RKO (cell line): Measurements from ENCODE around the gene ACAA2.

Experiments
- DNase-seq: peaks from one replicate; pipeline ENCODE4 v3.0.0-alpha.2; 2016; ENCODE audit warnings: low spot score

The ACAA2 gene

DNA sequence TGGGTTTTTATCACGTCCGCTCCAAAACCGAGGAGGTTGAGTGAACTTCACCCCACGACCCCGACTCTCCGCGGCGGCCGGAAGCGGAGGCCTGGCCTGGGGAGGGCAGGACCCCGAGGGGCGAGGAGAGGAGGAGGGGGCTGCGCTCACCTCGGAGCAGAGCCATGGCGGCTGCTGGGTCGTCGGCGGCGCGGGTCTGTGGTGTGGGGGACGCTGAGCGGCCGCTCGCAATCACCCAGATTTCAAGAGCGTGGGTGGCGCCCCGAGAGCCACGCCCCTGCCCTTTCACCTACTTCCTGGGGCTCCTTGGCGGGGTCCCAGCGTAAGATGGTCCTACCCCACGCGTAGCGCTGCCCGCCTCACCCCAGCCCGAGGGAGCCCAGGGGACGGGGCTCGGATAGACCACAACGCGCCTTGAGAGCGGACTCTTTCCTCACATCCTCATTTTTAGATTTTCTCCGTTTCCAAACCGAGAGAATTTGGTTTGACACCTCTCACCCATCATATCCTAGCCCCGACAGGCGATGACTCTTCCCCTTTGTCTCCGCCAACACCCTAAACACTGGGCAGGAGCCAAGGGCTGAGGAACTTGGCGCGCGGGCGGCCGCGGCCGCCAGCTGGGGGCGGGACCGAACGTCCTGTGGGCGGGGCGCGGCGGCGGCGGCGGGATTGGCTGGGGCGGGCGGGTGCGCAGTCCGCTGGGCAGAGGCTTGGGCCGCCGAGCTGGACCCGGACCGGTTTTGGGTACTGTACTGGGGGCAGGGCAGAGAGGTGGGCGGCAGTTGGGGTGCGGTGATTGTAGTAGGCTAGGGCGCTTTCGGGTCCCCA, at the start of gene ACAA2:
Gene ACAA2, minus strand, starts transcription at position 215 of the 828 bp plus-strand sequence. Its CDS starts 49 bp downstream, at position 166.
- peak; percentile 91 for DNase-seq

- DNase-seq = no peak
Measured at GRCh38 chr18:49862656-49863385, 49.5 kb upstream of the ACAA2 start.

- DNase-seq = peak; percentile 26
Measured at GRCh38 chr18:49861659-49862058, 48.3 kb upstream of the ACAA2 start.

- DNase-seq = no peak
Measured at GRCh38 chr18:49859725-49860124, 46.4 kb upstream of the ACAA2 start.

GRCh38 chr18:49859021-49859359, 45.7 kb upstream of the ACAA2 start:
- no peak for DNase-seq

DNA sequence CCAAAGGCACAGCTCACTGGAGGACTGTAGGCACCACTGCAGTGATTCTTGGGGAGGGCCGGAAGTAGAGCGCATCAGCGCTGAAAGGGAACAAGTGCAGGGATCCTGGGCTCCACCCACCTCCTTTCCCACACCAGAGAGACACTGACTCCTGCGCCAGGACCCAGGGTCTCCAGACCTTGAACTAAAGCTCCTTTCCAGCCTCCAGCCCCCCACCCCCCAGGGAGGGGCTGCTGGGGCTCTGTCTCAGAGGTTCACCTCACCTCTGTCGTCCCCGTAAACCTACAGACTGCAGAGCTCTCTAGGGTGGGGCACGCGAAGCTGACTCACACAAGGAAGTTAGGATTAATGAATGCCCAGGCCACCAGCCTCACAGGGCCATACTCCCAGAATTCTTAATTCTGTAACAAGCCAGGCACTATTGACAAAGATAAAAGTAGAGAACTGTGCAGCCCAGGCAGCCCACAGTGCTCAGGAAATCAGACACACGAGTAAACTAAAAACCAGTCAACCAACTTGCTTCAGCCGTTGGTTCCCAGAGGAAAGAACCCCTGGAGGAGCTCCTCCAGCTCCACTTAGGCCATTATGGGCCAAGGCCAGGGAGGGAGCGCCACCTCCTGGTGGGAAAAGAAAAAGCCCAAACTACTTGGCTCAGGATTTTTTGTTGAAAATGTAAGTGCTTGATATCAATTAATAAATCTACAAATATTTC, 45.1 kb upstream of the ACAA2 start:
- DNase-seq = peak; percentile 61

DNA sequence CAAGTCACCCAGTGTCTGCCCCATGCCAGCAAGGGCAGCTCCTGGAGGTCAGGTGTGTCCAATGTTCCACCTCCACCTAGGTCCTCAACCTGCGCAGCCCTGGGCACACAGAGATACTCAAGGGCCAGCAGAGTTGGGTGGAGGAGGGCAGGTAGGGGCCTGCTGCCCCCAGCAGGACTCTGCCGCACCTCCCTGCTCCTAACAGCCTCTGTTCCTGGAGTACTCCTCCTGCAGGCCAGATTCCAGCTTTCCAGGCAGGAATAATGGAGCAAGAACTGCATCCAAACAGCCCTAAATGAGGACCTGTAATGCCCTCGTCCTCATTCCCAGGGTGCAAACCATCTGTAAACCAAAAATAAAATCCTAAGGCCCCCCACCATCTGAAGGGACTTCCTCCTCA, 44.4 kb upstream of the ACAA2 start:
- DNase-seq = no peak

GRCh38 chr18:49856496-49856895, 43.2 kb upstream of the ACAA2 start:
- DNase-seq = no peak

- no peak for DNase-seq
Measured at GRCh38 chr18:49855711-49856415, 42.5 kb upstream of the ACAA2 start.

- DNase-seq = no peak
Measured at GRCh38 chr18:49854681-49855080, 41.3 kb upstream of the ACAA2 start.

DNA sequence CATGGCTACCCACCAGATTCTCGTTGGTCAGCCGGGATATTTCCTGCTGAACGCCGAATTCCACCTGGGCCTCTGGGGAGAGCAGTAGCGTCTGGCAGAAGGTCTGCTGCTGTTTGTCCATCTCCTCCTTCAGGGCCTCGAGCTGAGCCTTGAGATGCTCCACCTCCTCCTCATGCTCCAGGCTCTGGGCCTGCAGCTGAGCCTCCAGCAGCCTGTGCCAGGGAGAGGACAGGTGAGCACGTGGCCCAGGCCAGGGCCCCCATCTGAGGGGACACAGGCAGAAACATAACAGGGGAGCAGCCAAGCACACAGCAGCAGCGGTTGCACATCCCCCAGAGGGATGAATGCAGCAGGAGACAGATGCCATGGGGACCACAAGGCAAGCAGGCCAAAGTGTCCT, 40.1 kb upstream of the ACAA2 start:
- no peak for DNase-seq

DNA sequence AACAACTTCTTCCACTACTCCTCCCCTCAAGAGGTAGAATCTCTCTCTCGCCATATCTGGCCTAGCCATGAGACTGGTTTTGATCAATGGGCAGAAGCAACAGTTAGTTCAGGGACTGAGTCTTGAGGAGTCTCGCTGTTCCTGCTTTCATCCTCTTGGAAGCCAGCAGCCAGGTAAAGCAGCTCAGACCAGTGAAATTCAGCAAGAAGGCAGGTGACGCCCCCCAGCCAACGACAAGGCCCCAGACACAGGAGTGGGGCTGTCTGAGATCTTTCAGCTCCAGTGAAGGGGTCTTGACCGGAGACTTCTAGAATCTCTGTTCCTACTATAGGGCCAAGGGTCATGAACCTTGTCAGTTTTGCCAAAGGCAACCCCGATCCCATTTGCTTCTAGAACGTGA, 39.7 kb upstream of the ACAA2 start:
- no peak for DNase-seq

DNA sequence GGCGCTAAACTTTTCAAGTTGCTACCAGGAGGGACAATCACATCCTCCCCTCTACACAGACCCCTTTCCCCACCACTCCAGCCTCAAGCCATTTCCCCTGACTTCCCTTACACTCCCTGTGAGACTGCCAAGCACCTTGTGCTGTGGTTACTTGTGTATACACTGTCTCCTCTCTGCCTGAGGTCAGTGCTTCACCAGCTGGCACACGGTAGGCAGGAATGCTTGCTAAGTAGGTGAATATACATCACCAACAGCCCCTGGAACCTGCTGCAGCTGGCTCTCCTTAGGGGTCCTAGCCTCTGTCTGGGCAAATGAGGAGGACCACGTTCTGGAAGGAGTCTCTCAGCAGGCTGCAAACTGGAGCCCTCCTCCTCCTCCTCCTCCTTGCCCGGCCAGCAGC, 38.3 kb upstream of the ACAA2 start:
- DNase-seq = no peak

DNA sequence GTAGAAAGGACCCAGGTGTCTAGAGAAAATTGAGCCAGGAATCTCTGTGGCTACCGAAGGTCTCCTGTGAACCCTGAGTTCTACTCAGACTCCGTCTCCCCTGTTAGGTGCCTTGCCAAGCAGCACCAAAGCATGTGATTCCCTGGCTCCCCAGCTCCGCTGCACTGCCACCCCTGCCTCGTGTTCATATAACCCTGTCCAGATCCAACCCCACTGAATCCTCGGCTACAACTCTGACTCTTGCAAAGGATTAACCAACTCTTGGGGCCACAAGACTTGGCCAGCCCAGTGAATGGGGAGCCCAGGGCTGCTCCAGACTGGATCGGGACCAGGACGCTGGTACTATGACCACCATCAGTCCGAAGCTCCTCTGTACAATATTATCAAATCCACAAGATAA, 37.3 kb upstream of the ACAA2 start:
- DNase-seq = no peak

GRCh38 chr18:49849331-49850217, 36.2 kb upstream of the ACAA2 start:
- DNase-seq = peak; percentile 84

DNA sequence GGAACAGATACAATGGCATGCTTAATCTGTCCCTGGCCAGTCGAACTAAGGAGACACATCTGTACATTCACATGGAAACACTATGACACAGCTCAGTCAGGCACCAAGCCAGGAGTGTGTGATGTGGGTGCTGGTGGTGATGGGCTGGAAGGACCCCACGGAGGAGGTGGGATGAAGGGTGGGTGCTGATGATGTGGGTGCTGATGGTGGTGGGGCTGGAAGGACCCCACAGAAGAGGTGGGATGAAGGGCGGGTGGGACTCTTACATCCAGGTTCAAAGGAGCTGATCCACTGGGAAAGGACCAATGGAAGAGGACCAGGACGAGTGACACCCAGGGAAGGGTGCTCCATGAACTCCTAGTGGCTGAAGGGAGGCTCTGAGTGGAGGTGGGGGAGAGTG, 34.8 kb upstream of the ACAA2 start:
- no peak for DNase-seq

DNA sequence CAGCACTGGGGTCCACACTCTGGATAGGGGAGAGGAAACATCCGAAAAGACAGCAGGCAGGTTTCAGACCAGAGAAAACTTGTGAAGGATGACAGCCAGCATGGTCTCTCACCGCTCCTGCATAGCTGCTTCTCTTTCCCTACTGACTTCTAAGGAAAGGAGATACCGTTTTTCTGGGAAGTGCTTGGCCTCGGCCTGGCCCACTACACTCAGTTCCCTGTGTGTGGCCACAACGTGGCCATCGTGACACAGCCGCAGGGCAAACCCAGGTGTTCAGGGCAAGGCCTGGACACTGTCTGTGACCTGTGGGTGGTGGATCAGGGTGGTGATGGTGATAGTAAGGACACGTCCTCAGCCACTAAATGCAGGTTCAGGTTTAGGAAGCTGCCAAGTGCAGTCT, 34.2 kb upstream of the ACAA2 start:
- no peak for DNase-seq

GRCh38 chr18:49846718-49847470, 33.6 kb upstream of the ACAA2 start:
- DNase-seq = no peak

DNA sequence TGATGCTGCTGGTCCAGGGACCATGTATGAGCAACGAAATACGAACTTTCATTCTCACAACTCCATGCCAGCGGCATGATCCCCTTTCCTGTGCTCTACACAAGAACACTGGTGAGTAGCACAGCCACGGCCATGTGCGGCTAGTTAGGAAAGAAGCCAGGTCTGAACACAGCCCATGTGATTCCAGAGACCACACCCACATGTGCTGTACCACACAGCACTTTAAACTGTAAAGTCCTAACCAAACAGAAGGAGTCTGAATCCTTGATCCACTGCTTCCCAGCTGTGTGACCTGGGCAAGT, 33.0 kb upstream of the ACAA2 start:
- no peak for DNase-seq

DNA sequence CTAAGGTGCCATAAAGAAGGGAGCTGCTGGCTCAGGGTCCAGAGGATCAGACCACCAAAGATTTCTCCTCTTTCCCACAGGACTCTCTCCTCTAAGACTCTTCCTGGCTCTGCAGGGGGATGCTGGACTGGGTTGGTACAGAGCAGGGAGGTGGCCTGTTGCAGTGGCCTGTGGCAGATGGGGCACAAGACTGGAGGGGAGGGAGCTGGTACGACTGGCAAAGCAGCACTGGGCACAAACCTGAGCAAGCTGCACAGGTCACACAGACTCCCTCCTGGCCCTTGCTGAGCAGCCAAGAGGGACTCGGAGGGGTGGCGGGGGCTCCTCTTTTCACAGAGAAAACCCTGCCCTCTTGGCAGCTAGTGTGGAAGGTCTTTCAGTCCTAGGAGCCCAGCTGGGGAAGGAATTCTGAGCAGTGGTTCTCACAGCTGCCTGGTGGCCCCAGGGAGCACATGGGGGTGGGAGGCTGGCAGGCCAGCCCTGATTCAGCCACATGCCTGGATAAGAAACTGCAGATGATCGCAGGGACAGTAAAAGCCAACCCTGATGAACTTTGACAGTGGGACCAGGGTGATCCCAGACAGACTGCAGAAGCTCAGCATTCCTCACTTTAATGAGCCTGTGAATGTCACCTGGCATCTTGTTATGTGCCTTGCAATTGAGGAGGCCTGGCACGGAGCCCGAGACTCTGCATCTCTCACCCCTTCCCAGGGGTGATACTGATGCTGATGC, 32.5 kb upstream of the ACAA2 start:
- DNase-seq = no peak
